NT2/D1 (cell line): ENCODE measurements around the gene FCN2.

Experiments
- DNase-seq: peaks from one replicate; pipeline ENCODE4 v3.0.0-alpha.2; 2011; ENCODE audit warnings: low read depth, low spot score
- H3K27me3 ChIP-seq: 2 replicates; pipeline ENCODE4 v1.6.0; 2011; ENCODE audit warnings: mild to moderate bottlenecking; ENCODE audit not compliant: insufficient read length, insufficient read depth
- H3K36me3 ChIP-seq: 2 replicates; pipeline ENCODE4 v1.6.1; 2011; ENCODE audit warnings: mild to moderate bottlenecking, low read length, mixed read lengths; ENCODE audit not compliant: insufficient read depth, insufficient read length
- H3K4me1 ChIP-seq: 2 replicates; pipeline ENCODE4 v1.5.1; 2011; ENCODE audit not compliant: insufficient read depth, insufficient read length
- H3K4me3 ChIP-seq: 2 replicates; pipeline ENCODE4 v1.5.1; 2011; ENCODE audit warnings: low read depth; ENCODE audit not compliant: insufficient read length
- H3K9ac ChIP-seq: 2 replicates; pipeline ENCODE4 v1.6.0; 2011; ENCODE audit warnings: low read depth; ENCODE audit not compliant: insufficient read length
- H3K9me3 ChIP-seq: 2 replicates; pipeline ENCODE4 v1.5.1; 2011; ENCODE audit warnings: mild to moderate bottlenecking, low read length; ENCODE audit not compliant: insufficient read depth
- SUZ12 ChIP-seq: IDR thresholded peaks from 2 replicates; pipeline ENCODE4 v1.6.1; 2011; ENCODE audit not compliant: insufficient read length, insufficient read depth; ENCODE audit errors: extremely low read depth
- YY1 ChIP-seq: IDR thresholded peaks from 2 replicates; pipeline ENCODE4 v1.6.1; 2011; ENCODE audit not compliant: insufficient read length, insufficient read depth
- ZNF274 ChIP-seq: IDR thresholded peaks from 2 replicates; pipeline ENCODE4 v1.6.1; 2011; ENCODE audit warnings: mild to moderate bottlenecking, low read depth, low read length

The FCN2 gene

GRCh38 chr9:134891713-134892112 is 11.1 kb downstream of the FCN2 start:
- Histone ChIP-seq H3K4me3 (no peak overlapping the region), H3K9me3 (peaks cover 16% of the 10 kb centered on the region), H3K36me3 (no peaks in the 10 kb centered on the region), H3K9ac (no peak overlapping the region), H3K4me1 (peaks cover 11% of the 10 kb centered on the region), H3K27me3 (no peaks in the 10 kb centered on the region)
- no peak for DNase-seq
- TF ChIP-seq SUZ12, result no peak

DNA sequence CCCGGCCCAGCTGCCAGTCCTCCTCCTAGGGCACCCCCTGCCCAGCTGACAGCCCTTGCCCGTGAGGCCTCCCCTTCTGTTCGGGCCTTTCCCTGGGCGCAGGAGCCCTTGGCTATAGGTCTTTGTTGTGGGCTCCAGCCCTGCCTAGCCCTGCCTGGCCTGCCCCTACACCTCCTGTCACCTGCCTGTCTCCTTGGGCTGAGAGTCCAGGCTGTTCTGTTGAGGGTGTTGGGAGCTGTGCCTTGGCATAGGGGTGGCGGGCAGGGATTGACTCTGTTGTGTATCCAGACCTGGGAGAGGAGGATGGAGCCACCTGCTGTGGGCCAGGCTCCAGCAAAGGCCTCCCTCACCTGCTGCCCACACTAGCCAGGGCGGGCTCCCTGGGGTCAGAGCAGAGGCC is 11.6 kb downstream of the FCN2 start:
- H3K4me1 ChIP-seq, result peaks cover 11% of the 10 kb centered on the region
- no peak overlapping the region for H3K9ac ChIP-seq
- no peak overlapping the region for H3K4me3 ChIP-seq
- no peaks in the 10 kb centered on the region for H3K27me3 ChIP-seq
- no peaks in the 10 kb centered on the region for H3K36me3 ChIP-seq
- no peak for DNase-seq
- H3K9me3 ChIP-seq, result peaks cover 16% of the 10 kb centered on the region
- no peak for TF ChIP-seq SUZ12
- TF ChIP-seq ZNF274, result no peak
- TF ChIP-seq YY1, result no peak

DNA sequence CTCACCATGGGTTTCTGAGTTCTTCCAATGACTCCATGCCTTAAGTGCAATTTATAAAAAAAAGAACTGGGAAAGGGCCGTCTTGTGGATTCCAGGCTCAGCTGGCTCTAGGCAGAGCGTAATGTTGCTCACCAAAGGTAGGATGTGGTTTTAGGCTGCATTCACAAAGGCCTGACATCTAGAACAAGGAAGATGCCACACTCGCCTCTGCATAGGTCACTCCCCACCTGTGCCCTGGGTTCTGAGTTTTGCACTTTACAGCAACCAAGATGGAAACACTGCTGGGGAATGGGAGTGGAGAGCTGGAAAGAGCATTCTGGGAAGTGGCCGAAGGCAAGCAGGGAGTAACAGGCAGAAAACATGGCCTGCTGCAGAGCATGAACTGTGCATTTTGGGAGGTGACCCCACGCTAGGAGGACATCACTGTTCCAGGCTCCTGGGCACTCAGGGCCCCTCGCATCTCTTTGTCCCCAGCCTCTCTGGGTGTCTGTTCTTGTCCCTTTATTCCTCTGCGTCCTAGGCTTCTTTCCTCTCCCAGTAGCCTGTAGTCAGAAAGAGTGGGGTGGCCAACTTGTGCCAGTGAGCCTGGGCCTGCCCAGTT is 12.3 kb downstream of the FCN2 start:
- peaks cover 16% of the 10 kb centered on the region for H3K9me3 ChIP-seq
- no peak overlapping the region for H3K4me3 ChIP-seq
- H3K36me3 ChIP-seq, result no peaks in the 10 kb centered on the region
- H3K4me1 ChIP-seq, result peaks cover 6% of the 10 kb centered on the region
- no peaks in the 10 kb centered on the region for H3K27me3 ChIP-seq
- no peak for DNase-seq
- TF ChIP-seq ZNF274 (no peak), YY1 (no peak), SUZ12 (no peak)
- H3K9ac ChIP-seq, result no peak overlapping the region

- DNase-seq, result no peak
- Histone ChIP-seq H3K36me3 (no peaks in the 10 kb centered on the region), H3K4me1 (peaks cover 5% of the 10 kb centered on the region), H3K4me3 (no peak overlapping the region), H3K27me3 (no peaks in the 10 kb centered on the region), H3K9ac (no peak overlapping the region), H3K9me3 (peaks cover 16% of the 10 kb centered on the region)
- TF ChIP-seq ZNF274 (no peak), YY1 (no peak), SUZ12 (no peak)
These were observed 13.7 kb downstream of the FCN2 start for GRCh38 chr9:134894136-134894860.

DNA sequence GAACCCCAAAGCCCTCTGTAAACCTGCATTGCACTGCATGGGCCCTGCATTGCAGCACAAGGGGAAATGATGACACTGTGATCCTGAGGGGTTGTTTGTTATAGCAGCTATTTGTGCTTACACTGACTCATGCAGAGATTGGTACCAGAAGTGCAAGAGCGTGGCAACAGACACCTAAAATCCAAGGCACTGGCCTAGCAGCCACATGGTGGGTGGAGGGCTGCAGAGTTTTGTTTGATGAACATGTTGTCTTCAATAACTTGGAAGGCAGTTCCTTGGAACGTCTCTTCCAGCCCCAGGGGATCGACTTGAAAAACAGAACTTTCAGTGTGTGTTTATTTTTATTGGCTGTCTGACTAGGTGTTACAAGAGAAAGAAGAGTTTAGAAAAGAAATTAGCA is 14.5 kb downstream of the FCN2 start:
- H3K9me3 ChIP-seq, result peaks cover 16% of the 10 kb centered on the region
- TF ChIP-seq ZNF274, result no peak
- no peak for TF ChIP-seq SUZ12
- no peak for TF ChIP-seq YY1
- peaks cover 5% of the 10 kb centered on the region for H3K4me1 ChIP-seq
- H3K36me3 ChIP-seq, result no peaks in the 10 kb centered on the region
- no peak overlapping the region for H3K9ac ChIP-seq
- no peak for DNase-seq
- no peak overlapping the region for H3K4me3 ChIP-seq
- no peaks in the 10 kb centered on the region for H3K27me3 ChIP-seq

- Histone ChIP-seq H3K4me1 (peaks cover 5% of the 10 kb centered on the region), H3K4me3 (no peak overlapping the region), H3K27me3 (no peaks in the 10 kb centered on the region), H3K36me3 (no peaks in the 10 kb centered on the region), H3K9me3 (peaks cover 16% of the 10 kb centered on the region), H3K9ac (no peak overlapping the region)
- no peak for TF ChIP-seq SUZ12
- no peak for TF ChIP-seq ZNF274
- no peak for TF ChIP-seq YY1
- DNase-seq, result no peak
These were observed 14.9 kb downstream of the FCN2 start for GRCh38 chr9:134895567-134895907.

- no peak for TF ChIP-seq ZNF274
- H3K9ac ChIP-seq, result no peak overlapping the region
- H3K27me3 ChIP-seq, result no peaks in the 10 kb centered on the region
- no peaks in the 10 kb centered on the region for H3K36me3 ChIP-seq
- peaks cover 16% of the 10 kb centered on the region for H3K9me3 ChIP-seq
- peaks cover 5% of the 10 kb centered on the region for H3K4me1 ChIP-seq
- DNase-seq, result peak; percentile 23
- H3K4me3 ChIP-seq, result no peak overlapping the region
These were observed 15.6 kb downstream of the FCN2 start for GRCh38 chr9:134895908-134896833.
